ENCODE data around the gene ATP9B. TPM values are rescaled to one million over a fixed set of nuclear protein-coding genes. Genes with fewer than 3 reads are reported as not detected.

The ATP9B gene
- total RNA-seq, 1 experiment from 2014 or later, result 15.6 TPM

GRCh38 chr18:79203017-79203605 is 133.9 kb downstream of the ATP9B start:
- Histone ChIP-seq H3K36me3 (ENCODE audit: low read depth, low read length) (no peaks in the 10 kb centered on the region), H3K9ac (ENCODE audit: low read length) (no peak overlapping the region), H3K27ac (ENCODE audit: low read length) (no peak overlapping the region), H3K9me3 (ENCODE audit: low read length) (no peaks in the 10 kb centered on the region), H3K4me2 (ENCODE audit: low read length) (peak overlapping the region; percentile 59), H3K79me2 (ENCODE audit: low read length) (no peaks in the 10 kb centered on the region), H4K20me1 (ENCODE audit: low read length) (peaks cover 4% of the 10 kb centered on the region; the same call in 1 of the 2 replicates), H3K27me3 (ENCODE audit: low read length) (no peaks in the 10 kb centered on the region), H2AFZ (ENCODE audit: low read length) (no peak overlapping the region), H3F3A (ENCODE audit: low read length, unreplicated experiment) (peaks cover 14% of the 10 kb centered on the region), H3K9me2 (replicated peaks; ENCODE audit: low read length) (no peaks in the 10 kb centered on the region), H3K4me3 (ENCODE audit: low read length) (no peak overlapping the region), H3K4me1 (ENCODE audit: insufficient read depth, low read length) (peaks cover 20% of the 10 kb centered on the region)
- intact Hi-C loops (cut with micrococcal nuclease), result loop anchor here (2.0 kb wide), 1 partner anchor 42 kb away; no protein-coding TSS in a partner anchor
- POLR2A ChIA-PET (ENCODE audit: unreplicated experiment), result no interaction called here
- CTCF ChIA-PET, result no interaction called here
- DNase-seq, result peak; percentile 93
- peak; percentile 96 for ATAC-seq
- TF ChIP-seq CTCF (conservative IDR thresholded peaks at IDR 0.05; ENCODE audit: low read depth, low read length) (no peak), EZH2phosphoT487 (IDR thresholded peaks at IDR 0.05; ENCODE audit: borderline replicate concordance, low read length) (no peak), EZH2 (IDR thresholded peaks at IDR 0.05; ENCODE audit: low read length, unreplicated experiment) (no peak)
- no TSS peak for BruUV-seq (replicated peaks)

- peaks cover 4% of the 10 kb centered on the region; the same call in 1 of the 2 replicates for H4K20me1 ChIP-seq (ENCODE audit: low read length)
- H3K9me3 ChIP-seq (ENCODE audit: low read length), result no peaks in the 10 kb centered on the region
- H3K9ac ChIP-seq (ENCODE audit: low read length), result no peak overlapping the region
- TF ChIP-seq EZH2phosphoT487 (IDR thresholded peaks at IDR 0.05; ENCODE audit: borderline replicate concordance, low read length) (no peak), CTCF (conservative IDR thresholded peaks at IDR 0.05; ENCODE audit: low read depth, low read length) (no peak), EZH2 (IDR thresholded peaks at IDR 0.05; ENCODE audit: low read length, unreplicated experiment) (no peak)
- peaks cover 20% of the 10 kb centered on the region for H3K4me1 ChIP-seq (ENCODE audit: insufficient read depth, low read length)
- H3K9me2 ChIP-seq (replicated peaks; ENCODE audit: low read length), result no peaks in the 10 kb centered on the region
- no peaks in the 10 kb centered on the region for H3K79me2 ChIP-seq (ENCODE audit: low read length)
- no peak overlapping the region for H2AFZ ChIP-seq (ENCODE audit: low read length)
- no TSS peak for BruUV-seq (replicated peaks)
- DNase-seq (no peak), ATAC-seq (no peak)
- no peaks in the 10 kb centered on the region for H3K36me3 ChIP-seq (ENCODE audit: low read depth, low read length)
- no peaks in the 10 kb centered on the region for H3K27me3 ChIP-seq (ENCODE audit: low read length)
- intact Hi-C loops (cut with micrococcal nuclease), result no loop called here
- H3K27ac ChIP-seq (ENCODE audit: low read length), result no peak overlapping the region
- ChIA-PET CTCF (no interaction called here), POLR2A (ENCODE audit: unreplicated experiment) (no interaction called here)
- no peak overlapping the region for H3K4me3 ChIP-seq (ENCODE audit: low read length)
- no peak overlapping the region for H3K4me2 ChIP-seq (ENCODE audit: low read length)
- H3F3A ChIP-seq (ENCODE audit: low read length, unreplicated experiment), result peaks cover 14% of the 10 kb centered on the region
These were observed 136.0 kb downstream of the ATP9B start for GRCh38 chr18:79204889-79205807.

Measured in PC-3 (cell line).